ENCODE data around the gene VPS13A.
"Not testable (repeated sequence)": the region's sequence is repeated elsewhere in the genome, so short reads cannot be mapped to it uniquely, and the experiment has no call there.

VPS13A gene

GRCh38 chr9:77392328-77392727 lies 215.0 kb downstream of the VPS13A start:
- H3K4me1 ChIP-seq (ENCODE audit: control insufficient read depth, insufficient read depth, low read length): no peaks in the 10 kb centered on the region
- H3K36me3 ChIP-seq (ENCODE audit: control insufficient read depth, insufficient read depth, low read length, severe bottlenecking): peaks cover 3% of the 10 kb centered on the region
- H3K27me3 ChIP-seq (replicated peaks; ENCODE audit: control insufficient read depth, insufficient read depth, low read length): no peaks in the 10 kb centered on the region
- no peak overlapping the region for H3K4me3 ChIP-seq (ENCODE audit: low read length)
- no peak overlapping the region for H3K9ac ChIP-seq (ENCODE audit: low read length)
- no peaks in the 10 kb centered on the region for H3K9me3 ChIP-seq (ENCODE audit: control insufficient read depth, low read length)
- no peak for DNase-seq (ENCODE audit: low read depth)

- H3K27me3 ChIP-seq (replicated peaks; ENCODE audit: control insufficient read depth, insufficient read depth, low read length); H3K4me3 ChIP-seq (ENCODE audit: low read length); DNase-seq (ENCODE audit: low read depth); H3K36me3 ChIP-seq (ENCODE audit: control insufficient read depth, insufficient read depth, low read length, severe bottlenecking); H3K9me3 ChIP-seq (ENCODE audit: control insufficient read depth, low read length); H3K9ac ChIP-seq (ENCODE audit: low read length): not testable (repeated sequence)
- H3K4me1 ChIP-seq (ENCODE audit: control insufficient read depth, insufficient read depth, low read length): peaks cover 14% of the 10 kb centered on the region
These were observed 221.2 kb downstream of the VPS13A start for GRCh38 chr9:77398581-77398980.

- Histone ChIP-seq H3K36me3 (ENCODE audit: control insufficient read depth, insufficient read depth, low read length, severe bottlenecking) (no peaks in the 10 kb centered on the region), H3K4me3 (ENCODE audit: low read length) (no peak overlapping the region), H3K27me3 (replicated peaks; ENCODE audit: control insufficient read depth, insufficient read depth, low read length) (no peaks in the 10 kb centered on the region), H3K4me1 (ENCODE audit: control insufficient read depth, insufficient read depth, low read length) (peaks cover 14% of the 10 kb centered on the region), H3K9ac (ENCODE audit: low read length) (no peak overlapping the region), H3K9me3 (ENCODE audit: control insufficient read depth, low read length) (no peaks in the 10 kb centered on the region)
- no peak for DNase-seq (ENCODE audit: low read depth)
These were observed 222.6 kb downstream of the VPS13A start for GRCh38 chr9:77399964-77400363.

GRCh38 chr9:77402286-77402685 lies 225.0 kb downstream of the VPS13A start:
- Histone ChIP-seq H3K9ac (ENCODE audit: low read length) (no peak overlapping the region), H3K4me3 (ENCODE audit: low read length) (no peak overlapping the region), H3K9me3 (ENCODE audit: control insufficient read depth, low read length) (no peaks in the 10 kb centered on the region), H3K27me3 (replicated peaks; ENCODE audit: control insufficient read depth, insufficient read depth, low read length) (no peaks in the 10 kb centered on the region), H3K36me3 (ENCODE audit: control insufficient read depth, insufficient read depth, low read length, severe bottlenecking) (peaks cover 8% of the 10 kb centered on the region), H3K4me1 (ENCODE audit: control insufficient read depth, insufficient read depth, low read length) (peaks cover 14% of the 10 kb centered on the region)
- DNase-seq (ENCODE audit: low read depth): peak; percentile 54

GRCh38 chr9:77403239-77403638 lies 225.9 kb downstream of the VPS13A start:
- DNase-seq (ENCODE audit: low read depth): peak; percentile 51
- H3K4me3 ChIP-seq (ENCODE audit: low read length): no peak overlapping the region
- H3K4me1 ChIP-seq (ENCODE audit: control insufficient read depth, insufficient read depth, low read length): peaks cover 14% of the 10 kb centered on the region
- H3K36me3 ChIP-seq (ENCODE audit: control insufficient read depth, insufficient read depth, low read length, severe bottlenecking): peaks cover 16% of the 10 kb centered on the region
- H3K27me3 ChIP-seq (replicated peaks; ENCODE audit: control insufficient read depth, insufficient read depth, low read length): no peaks in the 10 kb centered on the region
- no peak overlapping the region for H3K9ac ChIP-seq (ENCODE audit: low read length)
- no peaks in the 10 kb centered on the region for H3K9me3 ChIP-seq (ENCODE audit: control insufficient read depth, low read length)

GRCh38 chr9:77408521-77408920 lies 231.2 kb downstream of the VPS13A start:
- H3K27me3 ChIP-seq (replicated peaks; ENCODE audit: control insufficient read depth, insufficient read depth, low read length); H3K9me3 ChIP-seq (ENCODE audit: control insufficient read depth, low read length); H3K4me3 ChIP-seq (ENCODE audit: low read length); DNase-seq (ENCODE audit: low read depth); H3K4me1 ChIP-seq (ENCODE audit: control insufficient read depth, insufficient read depth, low read length); H3K9ac ChIP-seq (ENCODE audit: low read length): not testable (repeated sequence)
- peaks cover 16% of the 10 kb centered on the region for H3K36me3 ChIP-seq (ENCODE audit: control insufficient read depth, insufficient read depth, low read length, severe bottlenecking)

- Histone ChIP-seq H3K4me3 (ENCODE audit: low read length) (peak overlapping the region; percentile 7), H3K36me3 (ENCODE audit: control insufficient read depth, insufficient read depth, low read length, severe bottlenecking) (no peaks in the 10 kb centered on the region), H3K4me1 (ENCODE audit: control insufficient read depth, insufficient read depth, low read length) (peaks cover 27% of the 10 kb centered on the region), H3K9me3 (ENCODE audit: control insufficient read depth, low read length) (no peaks in the 10 kb centered on the region), H3K9ac (ENCODE audit: low read length) (peak overlapping the region; percentile 68), H3K27me3 (replicated peaks; ENCODE audit: control insufficient read depth, insufficient read depth, low read length) (no peaks in the 10 kb centered on the region)
- peak; percentile 93 for DNase-seq (ENCODE audit: low read depth)
These were observed 240.2 kb downstream of the VPS13A start for GRCh38 chr9:77417566-77417965.

- Histone ChIP-seq H3K9ac (ENCODE audit: low read length) (peak overlapping the region; percentile 68), H3K27me3 (replicated peaks; ENCODE audit: control insufficient read depth, insufficient read depth, low read length) (no peaks in the 10 kb centered on the region), H3K4me1 (ENCODE audit: control insufficient read depth, insufficient read depth, low read length) (peaks cover 27% of the 10 kb centered on the region), H3K9me3 (ENCODE audit: control insufficient read depth, low read length) (no peaks in the 10 kb centered on the region), H3K4me3 (ENCODE audit: low read length) (peak overlapping the region; percentile 47), H3K36me3 (ENCODE audit: control insufficient read depth, insufficient read depth, low read length, severe bottlenecking) (no peaks in the 10 kb centered on the region)
- DNase-seq (ENCODE audit: low read depth): peak; percentile 66
These were observed 240.9 kb downstream of the VPS13A start for GRCh38 chr9:77418226-77418625.

- H3K4me3 ChIP-seq (ENCODE audit: low read length): no peak overlapping the region
- DNase-seq (ENCODE audit: low read depth): no peak
- no peak overlapping the region for H3K9ac ChIP-seq (ENCODE audit: low read length)
- H3K9me3 ChIP-seq (ENCODE audit: control insufficient read depth, low read length): no peaks in the 10 kb centered on the region
- H3K36me3 ChIP-seq (ENCODE audit: control insufficient read depth, insufficient read depth, low read length, severe bottlenecking): no peaks in the 10 kb centered on the region
- H3K27me3 ChIP-seq (replicated peaks; ENCODE audit: control insufficient read depth, insufficient read depth, low read length): no peaks in the 10 kb centered on the region
- peaks cover 27% of the 10 kb centered on the region for H3K4me1 ChIP-seq (ENCODE audit: control insufficient read depth, insufficient read depth, low read length)
These were observed 243.3 kb downstream of the VPS13A start for GRCh38 chr9:77420641-77421040.

GRCh38 chr9:77421506-77422265 lies 244.4 kb downstream of the VPS13A start:
- Histone ChIP-seq H3K4me1 (ENCODE audit: control insufficient read depth, insufficient read depth, low read length) (peaks cover 28% of the 10 kb centered on the region), H3K27me3 (replicated peaks; ENCODE audit: control insufficient read depth, insufficient read depth, low read length) (no peaks in the 10 kb centered on the region), H3K9me3 (ENCODE audit: control insufficient read depth, low read length) (no peaks in the 10 kb centered on the region), H3K9ac (ENCODE audit: low read length) (no peak overlapping the region), H3K36me3 (ENCODE audit: control insufficient read depth, insufficient read depth, low read length, severe bottlenecking) (no peaks in the 10 kb centered on the region), H3K4me3 (ENCODE audit: low read length) (no peak overlapping the region)
- DNase-seq (ENCODE audit: low read depth): no peak

- peaks cover 24% of the 10 kb centered on the region for H3K4me1 ChIP-seq (ENCODE audit: control insufficient read depth, insufficient read depth, low read length)
- no peak for DNase-seq (ENCODE audit: low read depth)
- no peak overlapping the region for H3K4me3 ChIP-seq (ENCODE audit: low read length)
- no peaks in the 10 kb centered on the region for H3K9me3 ChIP-seq (ENCODE audit: control insufficient read depth, low read length)
- H3K36me3 ChIP-seq (ENCODE audit: control insufficient read depth, insufficient read depth, low read length, severe bottlenecking): no peaks in the 10 kb centered on the region
- H3K27me3 ChIP-seq (replicated peaks; ENCODE audit: control insufficient read depth, insufficient read depth, low read length): no peaks in the 10 kb centered on the region
- H3K9ac ChIP-seq (ENCODE audit: low read length): no peak overlapping the region
These were observed 245.6 kb downstream of the VPS13A start for GRCh38 chr9:77422969-77423368.

- H3K36me3 ChIP-seq (ENCODE audit: control insufficient read depth, insufficient read depth, low read length, severe bottlenecking): no peaks in the 10 kb centered on the region
- H3K4me3 ChIP-seq (ENCODE audit: low read length): no peak overlapping the region
- H3K9me3 ChIP-seq (ENCODE audit: control insufficient read depth, low read length): no peaks in the 10 kb centered on the region
- peaks cover 16% of the 10 kb centered on the region for H3K4me1 ChIP-seq (ENCODE audit: control insufficient read depth, insufficient read depth, low read length)
- no peak overlapping the region for H3K9ac ChIP-seq (ENCODE audit: low read length)
- DNase-seq (ENCODE audit: low read depth): no peak
- H3K27me3 ChIP-seq (replicated peaks; ENCODE audit: control insufficient read depth, insufficient read depth, low read length): no peaks in the 10 kb centered on the region
These were observed 246.5 kb downstream of the VPS13A start for GRCh38 chr9:77423841-77424240.
